HG02938 (cell line): ENCODE data around the gene SCO2.

Experiments used
- ATAC-seq: cut with Tn5 transposase; IDR thresholded peaks from one replicate; pipeline ENCODE4 v1.9.1; 2021; ENCODE audit warnings: mild to moderate bottlenecking, moderate library complexity; ENCODE audit not compliant: unreplicated experiment

The SCO2 gene

DNA sequence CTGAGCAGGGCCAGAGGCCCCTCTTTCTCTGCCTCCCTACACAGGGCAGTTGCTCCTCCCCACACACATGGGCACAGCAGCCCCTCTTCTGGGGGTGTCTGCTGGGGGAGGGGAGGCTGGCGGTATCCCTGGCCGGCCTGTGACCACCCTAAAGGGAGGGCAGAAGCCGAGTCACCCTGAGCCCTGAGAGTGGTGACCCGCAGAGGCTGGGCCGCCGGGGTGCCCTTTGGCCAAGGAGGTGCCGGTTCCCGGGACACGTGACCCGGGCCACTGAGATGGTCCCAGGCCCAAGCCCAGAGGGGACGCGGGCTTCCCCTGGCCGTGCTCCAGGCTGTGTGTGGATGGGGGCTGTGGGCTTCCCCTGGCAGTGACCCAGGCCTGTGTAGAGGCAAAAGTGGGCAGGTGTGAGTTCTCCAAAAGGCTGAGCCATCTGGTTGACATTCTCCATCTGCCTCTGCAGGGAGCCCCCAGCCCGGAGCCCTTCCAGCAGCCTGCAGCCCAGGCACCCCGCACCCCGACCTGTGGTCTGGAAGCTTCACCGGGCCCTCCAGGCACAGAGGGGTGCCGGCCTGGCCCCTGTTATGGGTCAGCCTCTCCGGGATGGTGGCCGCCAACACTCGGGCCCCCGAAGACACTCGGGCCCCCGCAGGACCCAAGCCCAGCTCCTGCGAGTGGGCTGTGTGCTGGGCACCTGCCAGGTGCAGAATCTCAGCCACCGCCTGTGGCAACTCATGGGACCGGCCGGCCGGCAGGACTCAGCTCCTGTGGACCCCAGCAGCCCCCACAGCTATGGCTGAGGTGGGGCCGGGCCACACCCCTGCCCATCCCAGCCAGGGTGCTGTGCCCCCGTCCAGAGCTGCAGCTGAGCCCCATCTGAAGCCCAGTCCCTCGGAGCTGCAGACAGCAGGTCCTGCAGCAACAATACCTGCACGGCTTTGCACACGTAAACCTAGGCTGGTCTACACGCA lies 43.0 kb downstream of the SCO2 start:
- no peak for ATAC-seq

DNA sequence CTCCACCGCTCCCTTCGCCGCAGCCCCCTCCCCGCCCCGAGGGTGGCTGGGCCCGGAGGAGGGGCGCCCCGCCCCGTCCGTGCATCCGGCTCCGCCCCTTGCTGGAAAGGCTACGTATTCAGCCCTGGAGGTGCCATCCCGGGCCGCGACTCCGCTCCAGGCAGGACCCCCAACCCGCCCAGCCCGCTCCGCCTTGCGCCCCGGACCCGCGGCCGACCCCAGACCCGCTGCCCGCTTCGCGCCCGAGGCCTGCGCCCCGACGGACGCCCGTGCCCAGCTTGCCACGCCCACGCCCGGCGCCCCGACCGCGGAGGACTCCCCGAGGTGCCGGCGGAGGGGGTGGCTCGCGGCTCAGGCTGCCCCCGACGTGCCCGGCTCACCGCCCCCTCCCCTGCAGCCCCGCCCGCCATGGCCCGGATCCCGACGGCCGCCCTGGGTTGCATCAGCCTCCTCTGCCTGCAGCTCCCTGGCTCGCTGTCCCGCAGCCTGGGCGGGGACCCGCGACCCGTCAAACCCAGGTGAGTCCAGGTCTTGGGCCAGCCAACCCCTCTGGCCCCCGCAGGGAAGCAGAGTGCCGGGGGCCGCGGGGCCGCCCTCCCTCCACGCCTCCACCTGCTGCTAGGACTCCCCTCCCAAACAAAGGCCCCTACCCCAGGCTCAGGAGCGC lies 43.8 kb downstream of the SCO2 start, which contains the start of gene ADM2:
Gene ADM2, plus strand, starts transcription at position 104 of the 667 bp plus-strand sequence. Its CDS starts 305 bp downstream, at position 409.
- ATAC-seq = no peak

DNA sequence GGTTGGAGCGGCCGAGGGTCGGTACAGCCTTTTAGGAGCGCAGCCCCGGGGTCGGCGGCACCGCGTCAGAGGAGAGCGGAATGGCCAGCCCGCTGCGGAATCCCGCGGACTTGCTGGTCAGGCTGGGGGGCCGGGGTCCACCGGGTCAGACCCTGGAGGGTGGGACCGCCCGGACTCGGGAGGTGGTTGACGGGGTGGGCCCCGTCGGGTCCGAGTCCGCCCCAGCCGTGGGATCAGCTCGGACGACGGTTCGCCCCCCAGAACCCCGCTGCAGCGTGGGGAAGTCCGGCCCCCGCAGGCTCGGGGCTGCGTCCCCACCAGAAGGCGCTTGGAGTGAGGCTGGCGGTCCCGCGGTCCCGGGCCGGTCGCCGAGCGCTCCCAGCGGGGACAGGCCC lies 44.4 kb downstream of the SCO2 start:
- no peak for ATAC-seq

DNA sequence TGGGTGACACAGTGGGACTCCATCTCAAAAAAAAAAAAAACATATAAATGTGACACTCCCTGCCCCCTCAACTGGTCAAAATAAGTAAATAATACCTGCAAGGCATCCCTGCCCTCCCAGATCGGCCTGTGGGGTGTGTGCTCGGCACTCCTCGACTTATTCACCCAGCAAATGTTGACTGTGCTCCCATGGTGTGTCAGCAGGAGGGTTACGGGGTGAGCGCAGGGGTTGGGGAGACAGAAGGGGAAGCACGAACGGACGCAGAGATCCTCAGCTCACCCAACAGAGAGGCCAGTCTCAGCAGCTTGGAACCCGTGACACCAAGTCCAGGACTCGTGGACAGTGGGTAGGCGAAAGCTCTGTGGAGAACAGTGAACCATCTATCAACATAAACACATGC lies 45.7 kb downstream of the SCO2 start:
- ATAC-seq = no peak

DNA sequence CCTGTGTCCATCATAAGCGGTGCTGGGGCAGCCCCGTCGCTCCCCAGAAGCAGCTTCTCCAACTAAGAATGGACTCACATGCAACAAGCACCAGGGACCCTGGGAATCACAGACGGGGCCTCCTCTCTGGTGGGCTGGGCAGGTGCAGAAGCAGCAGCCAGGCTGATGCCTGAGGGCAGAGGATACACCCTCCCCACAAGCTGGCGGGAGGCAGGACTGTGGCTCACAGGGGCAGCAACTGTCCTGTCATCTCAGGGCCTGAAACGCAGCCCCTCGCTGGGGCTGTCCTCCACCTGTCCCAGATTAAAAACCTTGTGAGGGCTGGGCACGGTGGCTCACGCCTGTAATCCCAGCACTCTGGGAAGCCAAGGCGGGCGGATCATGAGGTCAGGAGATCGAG lies 47.5 kb downstream of the SCO2 start:
- no peak for ATAC-seq

DNA sequence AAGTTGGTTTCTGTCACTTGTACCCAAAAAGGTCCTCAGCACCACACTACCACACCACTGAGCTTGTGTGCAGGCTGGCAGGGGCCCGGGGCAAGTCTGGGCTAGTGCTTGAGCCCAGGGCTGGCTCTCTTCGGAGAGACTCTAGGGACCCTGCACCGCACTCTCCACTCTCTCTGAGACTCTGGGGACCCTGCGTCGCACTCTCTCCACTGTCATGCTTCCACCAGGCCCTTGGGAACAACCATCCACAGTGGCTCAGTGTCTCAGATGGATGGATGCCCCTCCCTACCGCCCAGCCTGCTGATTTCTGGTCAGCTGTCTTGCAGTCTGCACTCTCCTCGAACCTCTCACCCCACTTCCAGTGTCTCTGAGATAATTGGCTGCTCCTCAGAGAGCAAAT lies 48.5 kb downstream of the SCO2 start:
- no peak for ATAC-seq

DNA sequence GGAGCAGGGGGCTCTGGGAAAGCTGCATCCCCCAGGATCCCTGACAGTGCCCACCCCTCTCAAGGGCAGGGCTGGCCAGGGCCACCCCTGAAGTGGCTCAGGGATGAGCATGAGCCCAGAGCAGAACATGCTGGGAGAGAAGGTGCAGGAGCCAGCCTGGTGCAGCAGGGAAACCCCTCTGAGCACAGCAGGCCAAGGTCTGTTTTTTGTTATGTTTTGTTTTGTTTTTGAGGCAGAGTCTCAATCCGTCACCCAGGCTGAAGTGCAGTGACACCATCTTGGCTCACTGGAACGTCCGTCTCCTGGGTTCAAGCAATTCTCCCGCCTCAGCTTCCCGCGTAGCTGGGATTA lies 49.8 kb downstream of the SCO2 start:
- ATAC-seq = no peak

DNA sequence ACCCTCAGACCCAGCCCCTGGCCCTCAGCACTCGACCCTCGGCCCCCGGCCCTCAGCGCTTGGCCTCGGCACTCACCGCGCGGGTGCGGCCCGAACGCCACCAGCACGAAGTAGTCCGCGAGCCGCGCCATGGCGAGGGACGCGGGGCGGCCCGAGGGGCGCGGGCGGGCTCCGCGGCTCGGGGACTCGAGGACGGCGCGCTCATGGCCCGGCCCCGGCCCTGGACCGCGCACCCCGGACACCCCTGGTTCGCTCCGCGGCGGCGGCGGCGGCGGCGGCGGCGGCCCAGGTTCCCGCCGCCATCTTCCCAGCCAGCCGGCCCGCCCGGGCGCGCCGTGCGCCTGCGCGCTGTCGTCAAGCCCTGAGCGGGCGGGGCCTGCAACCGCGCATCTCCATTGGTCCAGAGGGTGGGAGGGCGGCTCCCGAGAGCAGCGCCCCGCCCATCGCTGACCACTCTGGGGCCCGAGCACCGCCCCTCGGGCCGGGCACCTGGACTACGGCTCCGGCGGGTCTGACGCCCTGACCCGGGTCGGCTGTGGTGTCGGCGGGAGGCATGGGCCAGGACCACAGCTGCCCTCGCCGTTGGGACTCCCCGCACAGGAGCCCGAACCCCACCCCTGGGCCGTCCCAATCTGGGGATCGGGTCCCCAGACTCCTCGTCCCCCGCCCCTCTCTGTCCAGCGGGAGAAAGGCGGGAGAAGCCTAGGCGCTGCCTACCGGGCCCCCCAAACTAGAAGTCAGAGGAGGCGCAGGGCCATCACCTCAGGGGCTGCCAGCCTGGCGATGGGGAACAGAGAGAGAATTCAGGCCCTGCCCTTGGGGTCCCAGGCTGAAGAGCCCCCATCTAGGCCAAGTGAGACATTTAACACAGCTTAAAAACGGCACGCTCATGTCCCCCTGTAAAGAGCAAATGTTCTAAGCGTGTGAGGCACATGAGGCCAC lies 50.4 kb downstream of the SCO2 start, which contains the start of gene SBF1:
Gene SBF1, minus strand, starts transcription at position 326 of the 942 bp plus-strand sequence. Its CDS starts 195 bp downstream, at position 131.
- peak; percentile 54 for ATAC-seq

DNA sequence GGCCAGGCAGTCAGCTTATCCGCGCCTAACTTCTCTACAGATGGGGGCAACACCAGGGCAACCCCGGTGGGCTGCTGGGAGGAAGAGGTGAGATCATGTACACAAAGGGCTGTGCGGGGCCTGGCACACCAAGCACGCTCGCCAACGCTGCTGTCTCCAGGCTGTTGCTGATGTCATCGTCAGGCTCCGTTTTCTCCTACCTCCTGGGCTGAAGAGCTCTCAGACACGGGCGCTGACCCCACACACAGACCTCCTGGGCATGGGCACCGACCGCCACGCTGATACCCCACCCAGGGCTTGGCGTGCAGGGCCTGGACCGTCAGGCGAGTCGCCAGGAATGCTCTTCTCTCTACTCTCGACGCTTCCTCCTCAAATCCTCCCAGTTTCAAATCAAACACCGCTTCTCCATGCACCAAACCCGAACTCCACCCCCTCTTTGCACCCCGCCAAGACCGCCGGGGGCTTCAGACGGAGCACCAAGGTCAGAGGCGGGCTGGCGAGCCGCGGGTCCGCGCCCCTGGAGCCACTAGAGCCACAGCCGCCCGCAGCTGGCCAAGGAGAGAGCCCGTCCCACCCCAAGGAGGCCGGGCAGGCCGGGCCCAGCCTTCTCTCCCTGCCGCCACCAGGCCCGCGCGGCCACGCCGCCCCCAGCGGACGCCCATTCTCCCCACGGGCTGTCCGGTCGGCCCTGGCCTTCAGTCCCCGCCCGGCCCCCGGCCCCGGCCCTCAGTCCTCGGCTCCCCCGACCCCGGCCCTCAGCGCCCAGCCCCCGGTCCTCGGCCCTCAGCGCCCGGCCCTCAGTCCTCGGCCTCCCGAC lies 51.3 kb downstream of the SCO2 start:
- ATAC-seq = no peak
